AG08396 (cell line): Measurements from ENCODE around the gene RPS6KL1.

Source experiments
- DNase-seq: peaks from one replicate; pipeline ENCODE4 v3.0.0; 2012; ENCODE audit warnings: low spot score, mixed read lengths

Gene RPS6KL1

DNA sequence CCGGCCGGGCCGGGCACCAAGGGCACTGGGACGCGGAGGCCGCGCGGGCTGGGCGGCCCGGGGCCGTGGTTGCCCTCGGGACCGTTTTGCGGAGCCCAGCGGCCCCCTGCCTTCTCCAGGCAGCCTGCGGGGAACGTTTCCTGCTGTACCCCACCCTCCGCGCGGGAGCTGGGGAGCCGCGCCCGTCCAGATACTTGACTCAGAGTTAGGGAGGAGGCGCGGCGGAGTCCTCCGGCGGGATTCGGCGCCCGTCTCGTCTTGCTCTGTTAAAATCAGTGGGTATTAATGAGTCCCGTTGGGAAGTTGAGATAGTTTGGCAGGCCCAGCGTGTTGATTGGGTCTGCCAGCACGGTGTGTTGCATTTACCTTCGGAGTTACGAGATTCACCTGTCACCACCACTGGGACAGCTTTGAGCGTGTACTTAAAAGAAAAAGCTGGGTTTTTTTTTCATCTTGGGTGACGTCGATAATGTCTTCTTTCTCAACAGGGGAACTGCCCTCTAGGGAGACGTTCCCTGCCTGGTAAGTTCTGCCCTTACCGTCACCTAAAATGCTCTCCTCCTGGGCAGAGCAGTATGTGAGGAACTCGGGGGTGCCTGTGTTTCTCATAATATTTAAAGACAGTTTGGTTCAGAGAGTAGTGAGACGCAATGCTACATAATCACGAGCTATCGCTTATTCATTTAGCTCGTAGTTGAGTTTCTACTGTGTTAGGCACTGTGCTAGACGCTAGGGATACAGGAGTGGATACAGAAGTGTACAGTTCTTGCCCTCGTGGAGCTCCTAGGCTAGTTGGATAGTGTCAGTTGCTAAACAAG is 40.7 kb downstream of the RPS6KL1 start:
- DNase-seq: peak; percentile 56

DNA sequence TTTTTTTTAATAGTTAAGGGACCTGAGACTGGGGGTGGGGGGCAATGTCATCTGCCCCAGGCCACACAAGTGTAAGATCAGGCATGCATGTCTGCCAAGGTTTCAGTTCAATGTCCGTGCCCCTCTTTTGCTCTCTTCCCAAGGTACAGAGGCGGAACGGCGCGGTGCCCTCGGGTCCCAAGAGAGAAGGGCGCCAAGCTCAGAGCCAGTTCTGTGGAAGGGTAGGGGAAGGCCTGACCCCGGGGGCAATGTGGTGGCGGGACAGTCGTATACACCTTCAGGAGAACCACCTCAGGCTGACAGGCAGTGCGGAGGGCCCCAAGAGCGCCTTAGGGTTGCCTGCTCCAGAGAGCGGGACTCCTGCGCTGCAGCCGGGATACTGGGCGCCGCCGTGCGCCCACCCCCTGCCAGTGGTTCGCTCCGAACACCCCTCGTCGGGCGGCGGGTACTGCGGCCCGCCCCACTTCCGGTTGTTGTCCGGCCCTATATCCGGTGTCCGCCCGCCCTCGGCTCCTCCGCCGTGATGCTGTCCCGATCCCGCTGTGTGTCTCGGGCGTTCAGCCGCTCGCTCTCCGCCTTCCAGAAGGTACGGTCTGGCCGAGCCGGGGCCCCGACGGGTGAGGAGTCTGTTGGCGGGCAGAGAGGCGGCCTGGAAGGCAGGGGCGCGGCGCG is 41.5 kb downstream of the RPS6KL1 start, which contains the start of gene DLST:
Gene DLST, plus strand, starts transcription at position 486 of the 672 bp plus-strand sequence. Its CDS starts 38 bp downstream, at position 524.
- peak; percentile 95 for DNase-seq

DNA sequence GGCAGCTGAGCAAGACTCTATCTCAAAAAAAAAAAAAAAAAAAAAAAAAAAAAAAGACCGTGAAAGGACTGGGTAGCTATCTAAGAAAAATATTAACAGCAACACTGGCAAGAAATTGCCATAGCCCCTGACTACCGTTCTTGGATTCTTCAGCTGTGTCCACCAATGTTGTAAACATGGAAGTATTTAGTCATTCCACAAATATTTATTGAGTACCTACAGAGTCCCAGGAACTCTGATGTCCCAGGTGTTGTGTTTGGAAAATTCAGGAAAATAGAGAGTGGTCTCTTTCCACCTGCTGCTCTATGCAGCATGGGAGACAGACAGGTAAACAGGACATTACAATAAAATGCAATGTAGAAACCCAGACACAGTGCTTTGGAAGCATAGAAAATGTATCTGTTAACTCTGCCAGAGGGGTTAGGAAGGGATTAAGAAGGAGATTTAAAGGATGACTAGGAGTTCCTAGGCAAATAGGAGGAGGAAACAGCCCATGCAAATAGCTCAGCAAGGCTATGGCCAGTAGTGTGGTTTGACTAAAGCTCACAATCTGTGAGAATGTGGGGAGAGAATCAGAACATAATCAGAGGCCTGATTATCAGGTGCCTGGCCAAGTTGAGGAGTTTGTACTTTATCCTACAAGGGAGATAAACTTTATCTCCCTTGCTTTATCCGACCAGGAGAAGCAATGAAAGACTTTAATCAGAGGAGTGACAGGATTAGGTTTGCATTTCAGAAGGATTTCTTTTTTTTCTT is 43.5 kb downstream of the RPS6KL1 start:
- no peak for DNase-seq

DNA sequence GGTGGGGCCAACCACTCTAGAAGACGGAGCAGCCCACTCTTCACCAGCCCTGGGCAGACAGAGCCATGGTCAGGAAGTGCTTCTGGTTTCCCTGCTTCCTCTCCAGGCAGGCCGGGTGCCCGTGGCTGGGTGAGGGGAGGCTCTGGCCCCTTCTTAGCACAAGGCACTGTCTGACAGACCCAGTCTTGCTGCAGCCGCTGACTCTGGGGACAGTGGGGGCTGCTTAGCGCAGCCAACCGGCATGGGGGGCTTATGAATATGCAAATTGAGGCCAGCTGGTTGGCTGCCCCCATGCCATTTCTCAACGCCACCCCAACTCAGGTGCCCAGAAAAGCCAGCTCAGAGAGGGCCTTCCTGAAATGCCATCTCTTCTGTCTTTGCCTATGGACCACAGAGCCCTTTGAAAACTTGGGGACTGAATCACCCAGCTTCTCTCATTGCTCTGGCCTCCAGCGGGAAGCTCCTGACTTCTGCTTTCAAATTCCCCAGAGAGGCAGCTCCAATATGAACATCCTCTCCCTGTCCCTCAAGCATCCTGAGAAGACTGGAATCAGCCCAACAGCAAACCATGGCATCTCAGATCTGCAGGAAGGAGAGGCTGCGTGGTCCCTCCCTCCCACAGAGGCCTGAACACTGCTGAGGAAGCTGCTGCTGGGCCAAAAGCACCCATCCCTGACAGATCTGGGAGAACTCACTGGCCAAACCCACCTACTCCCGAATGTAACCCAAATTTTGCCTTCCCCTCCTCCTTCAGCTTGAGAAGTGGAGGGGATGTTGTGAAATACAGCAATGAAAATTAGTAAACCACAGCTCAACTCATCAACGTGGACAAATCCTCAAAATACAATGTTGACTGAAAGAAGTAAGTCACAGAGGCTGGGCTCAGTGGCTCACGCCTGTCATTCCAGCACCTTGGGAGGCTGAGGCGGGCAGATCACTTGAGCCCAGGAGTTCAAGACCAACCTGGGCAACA is 46.8 kb downstream of the RPS6KL1 start, which contains the start of gene PROX2:
Gene PROX2, minus strand, starts transcription at position 205 of the 973 bp plus-strand sequence. CDS start 12,311 bp downstream, outside the sequence.
- DNase-seq: no peak

DNA sequence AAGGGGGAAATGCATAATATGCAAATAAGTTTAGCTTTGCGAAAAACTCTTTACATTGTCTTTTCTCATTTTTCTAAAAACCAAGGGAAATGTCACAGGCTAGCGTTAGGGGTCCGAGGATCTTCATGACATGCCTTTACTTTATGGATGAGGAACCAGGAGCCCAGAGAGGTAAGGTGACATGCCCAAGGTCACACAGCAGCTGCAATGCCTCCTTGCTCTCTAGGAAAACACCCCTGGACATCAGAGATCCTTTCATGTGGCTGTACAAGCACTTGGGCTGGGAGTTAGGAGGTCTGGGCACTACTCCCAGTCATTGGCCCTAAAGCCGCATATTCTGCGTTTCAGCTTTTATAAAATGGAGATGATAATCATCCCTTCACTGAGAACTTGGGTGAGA is 47.9 kb downstream of the RPS6KL1 start:
- DNase-seq: no peak

DNA sequence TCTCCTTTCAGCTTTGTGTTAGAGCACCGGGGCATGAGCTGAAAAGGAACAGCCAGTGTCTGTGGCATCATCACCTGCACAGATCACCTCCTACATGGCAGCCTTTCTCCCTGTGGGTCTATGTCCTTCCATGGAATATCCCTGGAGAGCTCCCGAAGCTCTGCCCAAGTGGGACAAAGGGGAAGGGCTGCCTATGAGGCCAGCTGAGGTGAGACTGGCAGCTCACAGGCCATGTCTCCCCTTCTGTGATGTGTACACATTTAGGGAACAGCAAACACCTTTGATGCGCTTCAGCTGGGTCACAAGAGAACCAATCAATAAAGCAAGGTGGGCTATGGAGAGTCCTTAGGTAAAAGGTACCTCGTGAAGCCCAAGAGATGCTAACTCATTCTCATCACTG is 51.2 kb downstream of the RPS6KL1 start:
- no peak for DNase-seq

DNA sequence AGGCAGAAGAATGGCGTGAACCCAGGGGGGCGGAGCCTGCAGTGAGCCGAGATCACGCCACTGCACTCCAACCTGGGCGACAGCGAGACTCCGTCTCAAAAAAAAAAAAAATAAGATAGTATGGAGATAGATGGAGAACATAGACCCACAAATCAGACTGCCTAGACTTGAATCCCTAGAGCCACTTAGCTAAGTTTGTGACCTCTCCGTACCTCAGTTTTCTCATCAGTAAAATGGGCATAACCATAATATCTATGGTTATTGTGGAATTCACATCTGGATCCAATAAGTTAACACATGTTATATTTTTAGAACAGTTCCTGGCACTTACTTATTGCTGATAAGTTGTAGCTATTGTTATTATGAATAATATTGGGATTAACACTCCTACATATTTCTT is 54.3 kb downstream of the RPS6KL1 start:
- no peak for DNase-seq

DNA sequence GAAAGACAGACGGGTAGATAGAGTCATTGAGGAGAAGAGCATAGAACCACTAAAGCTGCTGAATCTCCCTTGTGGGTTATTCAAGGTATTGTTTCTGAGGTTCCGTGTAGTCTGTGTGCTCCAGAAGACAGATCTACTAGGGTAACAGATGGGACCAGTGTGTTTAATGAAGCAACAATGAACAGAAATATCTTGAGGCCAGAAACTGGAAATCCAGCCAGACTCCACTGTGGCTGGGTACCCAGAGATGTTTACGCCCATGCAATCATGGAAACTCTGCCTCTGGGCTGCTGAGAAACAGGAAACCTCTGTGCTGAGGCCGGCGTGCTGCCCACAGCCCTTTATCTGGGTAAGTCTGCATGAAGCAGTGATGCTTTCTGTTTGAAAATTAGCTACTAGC is 55.4 kb downstream of the RPS6KL1 start:
- peak; percentile 52 for DNase-seq

DNA sequence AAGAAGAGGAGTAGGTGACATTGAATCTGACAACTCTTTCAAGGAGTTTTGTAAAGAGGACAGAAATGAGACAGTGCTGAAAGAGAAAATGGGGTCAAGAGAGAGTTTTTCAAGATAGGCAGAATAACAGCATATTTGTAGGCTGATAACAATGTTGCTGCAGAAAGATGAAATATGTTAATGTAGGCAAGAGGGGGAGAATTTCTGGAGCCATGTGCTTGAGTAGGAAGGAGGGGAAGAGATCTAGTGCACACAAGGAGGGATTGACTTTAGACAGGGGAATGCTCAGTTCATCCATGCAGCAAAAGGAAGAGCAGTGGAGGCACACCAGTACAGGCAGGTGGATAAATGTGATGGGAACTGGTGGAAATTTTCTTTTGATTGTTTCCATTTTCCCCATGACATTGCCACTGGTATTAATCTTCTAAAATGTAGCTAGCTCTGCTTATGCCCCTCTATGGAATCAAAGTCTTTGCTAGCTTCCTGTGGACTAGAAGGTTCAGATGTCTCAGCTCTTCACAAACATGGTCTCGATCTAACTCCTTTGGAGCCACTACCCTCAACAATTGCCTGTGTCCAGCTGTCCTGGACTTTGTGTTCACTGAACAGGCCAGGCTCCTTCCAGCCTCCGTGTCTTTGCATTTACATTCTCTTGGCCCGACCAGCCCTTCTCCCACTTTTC is 56.2 kb downstream of the RPS6KL1 start:
- DNase-seq: no peak

DNA sequence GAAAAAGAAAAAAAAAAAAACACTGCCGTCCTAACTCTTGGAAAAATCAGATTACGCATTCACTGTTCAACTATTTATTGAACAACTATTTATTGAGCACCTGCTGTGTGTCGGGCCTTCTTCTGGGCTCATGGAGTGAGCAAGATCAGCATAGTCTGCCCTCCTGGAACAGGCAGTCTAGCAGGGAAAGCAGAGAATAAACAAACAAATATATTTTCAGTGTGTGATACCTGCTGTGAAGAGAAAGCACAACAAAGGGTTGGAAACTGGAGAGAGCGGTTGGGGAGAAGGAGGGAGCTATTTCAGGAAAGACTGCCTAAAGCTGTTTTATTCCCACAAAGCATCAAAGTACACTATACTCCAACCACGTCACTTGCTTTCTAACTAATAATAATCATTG is 57.9 kb downstream of the RPS6KL1 start:
- DNase-seq: no peak

DNA sequence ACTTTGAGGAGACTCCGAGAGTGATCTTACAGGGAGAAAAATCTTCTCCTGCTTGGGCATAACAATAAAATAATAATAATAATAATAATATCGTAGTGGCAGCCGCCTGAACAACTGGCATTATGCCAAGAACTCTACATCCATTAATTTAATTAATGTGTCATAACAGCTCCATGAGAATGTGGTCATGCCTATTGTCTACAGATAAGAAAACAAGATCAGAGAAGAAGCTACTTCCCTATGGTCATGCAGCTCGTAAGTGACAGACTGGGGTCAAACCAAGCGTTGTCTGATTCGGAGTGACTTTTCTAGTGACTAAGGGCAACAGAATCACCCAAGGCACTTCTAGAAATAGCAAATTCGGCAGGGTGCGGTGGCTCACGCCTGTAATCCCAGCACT is 58.9 kb downstream of the RPS6KL1 start:
- no peak for DNase-seq

DNA sequence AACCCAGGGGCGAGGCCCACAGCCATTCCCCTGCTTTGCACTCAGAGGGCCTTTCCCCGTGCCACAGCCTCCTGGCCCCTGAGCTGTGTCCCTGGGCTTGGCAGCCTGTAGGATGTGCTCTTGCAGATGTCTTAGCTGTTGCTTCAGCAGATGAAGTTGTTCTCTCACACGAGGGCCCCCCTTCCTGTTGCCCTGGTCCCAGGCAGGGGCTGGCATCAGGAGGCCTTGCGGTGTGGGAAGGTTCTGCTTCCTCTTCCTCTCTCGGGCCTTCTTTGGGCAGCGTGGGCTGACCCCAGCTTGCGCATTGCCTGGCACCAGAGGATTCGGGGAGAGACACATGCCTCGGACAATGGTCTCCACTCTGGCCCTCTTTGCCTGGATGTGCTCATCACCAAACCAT is 59.8 kb downstream of the RPS6KL1 start:
- DNase-seq: no peak

DNA sequence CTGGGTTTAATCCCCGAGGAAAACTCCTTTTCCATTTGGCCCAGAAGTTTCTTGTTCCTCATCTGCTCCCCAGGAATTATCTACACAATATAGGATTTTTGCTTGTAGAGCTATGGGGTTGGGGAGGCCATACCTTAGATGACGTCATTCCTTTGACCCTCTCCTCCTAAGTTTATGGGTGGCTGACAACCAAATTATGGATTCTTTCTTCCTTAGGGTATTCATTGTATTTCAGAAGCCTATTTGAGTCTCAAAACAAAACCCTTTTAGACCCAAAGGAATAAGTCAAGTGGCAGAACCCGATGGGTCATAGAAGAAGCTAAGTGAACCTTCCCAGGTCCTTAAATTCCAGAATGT is 61.3 kb downstream of the RPS6KL1 start:
- no peak for DNase-seq

DNA sequence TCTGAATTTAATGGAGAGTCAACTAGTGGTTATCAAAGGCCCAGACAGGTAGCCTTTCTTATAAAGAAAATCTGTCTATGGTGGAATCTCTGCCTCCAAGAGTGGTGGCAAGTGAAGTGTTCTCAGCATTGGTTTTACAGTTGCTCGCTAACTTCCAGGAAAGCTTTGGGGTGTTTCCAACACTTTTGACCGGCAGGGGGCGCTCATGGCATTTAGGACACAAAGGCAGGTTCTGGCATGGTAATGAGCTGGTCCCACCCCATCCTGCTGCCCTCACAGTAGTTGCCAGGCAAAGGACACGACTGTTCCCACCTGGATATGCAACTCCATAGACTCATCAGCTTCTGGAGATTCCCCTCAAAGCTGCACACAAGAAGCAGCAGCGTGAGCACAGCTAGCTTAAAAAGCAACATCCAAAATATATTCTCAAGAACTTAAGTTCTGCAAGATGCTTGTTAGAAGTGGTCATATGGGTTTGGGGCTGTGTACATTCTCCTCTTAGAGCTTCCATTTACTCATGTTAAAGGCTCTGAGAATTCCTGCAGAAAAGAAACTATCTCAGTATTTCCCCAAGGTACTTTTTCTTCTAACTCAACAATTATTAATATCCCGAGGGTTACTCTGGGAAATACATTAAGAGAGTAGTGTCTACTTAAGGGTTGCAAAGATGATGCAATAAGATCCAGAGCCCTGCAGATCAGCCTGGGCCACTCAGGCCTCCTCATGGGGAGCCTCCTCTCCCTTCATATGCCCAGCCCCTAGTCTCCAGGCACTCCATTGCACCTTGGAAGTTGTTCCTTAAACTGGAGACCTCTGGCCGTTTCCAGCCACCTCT is 61.9 kb downstream of the RPS6KL1 start:
- peak; percentile 74 for DNase-seq

DNA sequence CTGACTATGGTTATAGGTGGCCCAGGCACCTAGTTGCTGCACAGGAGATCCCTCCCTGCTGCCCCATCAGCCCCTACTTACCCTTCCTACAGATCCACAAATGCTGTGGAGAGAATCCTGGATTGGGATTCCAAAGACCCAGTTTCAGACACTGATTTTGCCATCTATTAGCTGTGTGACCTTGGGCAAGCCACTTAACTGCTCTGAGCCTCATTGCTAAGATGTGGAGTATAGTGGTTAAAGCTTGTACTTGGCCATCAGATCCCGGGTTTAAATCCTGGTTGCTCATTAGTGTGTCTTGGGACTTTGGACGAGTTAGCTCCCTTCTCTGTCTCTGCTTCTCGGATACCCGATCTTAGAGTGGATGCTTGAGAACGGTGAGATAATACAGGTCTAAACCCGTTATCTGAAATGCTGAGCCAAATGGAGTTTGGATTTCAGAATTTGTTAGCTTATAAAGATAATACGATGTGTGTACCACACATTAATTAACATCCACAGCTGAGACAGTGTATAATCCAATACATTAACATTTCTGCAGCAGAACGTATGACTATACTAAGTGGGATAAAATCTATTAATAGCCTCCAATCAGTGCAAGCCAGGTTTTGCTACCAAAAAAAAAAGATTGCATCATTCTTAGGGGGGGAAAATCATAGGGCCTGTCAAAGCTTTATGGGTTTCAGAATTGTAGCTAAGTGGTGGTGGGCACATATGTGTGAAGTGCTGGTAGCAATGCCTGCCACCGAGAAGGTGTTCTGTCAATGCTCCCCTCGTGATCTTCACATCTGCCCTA is 63.1 kb downstream of the RPS6KL1 start:
- no peak for DNase-seq

DNA sequence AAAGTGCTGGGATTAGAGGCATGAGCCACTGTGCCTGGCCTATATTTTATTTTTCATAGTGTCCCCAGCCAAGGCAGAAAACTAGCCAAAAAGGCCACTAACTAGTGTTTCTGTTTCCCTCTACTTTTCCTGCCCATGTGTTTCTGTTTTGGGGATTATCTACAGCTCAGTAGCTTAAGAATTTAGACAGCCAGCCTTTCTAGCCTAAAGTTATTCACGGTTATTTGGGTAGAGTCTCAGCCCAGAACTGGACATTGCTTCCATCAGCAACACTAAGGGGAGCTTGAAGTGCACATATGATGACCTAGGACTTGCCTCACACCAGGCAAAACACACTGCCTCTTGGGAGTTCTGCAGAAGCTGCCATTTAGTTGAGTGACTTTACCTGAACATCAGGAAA is 65.0 kb downstream of the RPS6KL1 start:
- no peak for DNase-seq

DNA sequence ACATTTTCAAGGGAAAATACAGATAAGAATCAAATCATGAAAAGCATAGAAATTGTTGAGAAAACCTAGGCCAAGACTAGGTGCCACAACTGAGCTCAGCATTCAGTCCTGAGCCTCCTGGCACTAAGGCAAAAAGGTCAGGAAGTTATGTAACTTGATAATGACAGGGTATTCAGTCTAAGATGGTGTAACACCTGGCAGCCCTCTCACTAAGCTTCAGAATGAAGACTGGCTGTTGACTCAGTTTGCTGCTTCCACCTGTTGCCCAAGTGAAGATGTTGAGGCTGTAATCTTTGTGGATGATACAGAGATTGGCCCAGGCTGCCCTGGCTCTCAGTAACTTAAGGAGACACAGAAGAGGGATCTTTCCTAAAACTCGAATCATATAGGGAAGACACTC is 66.7 kb downstream of the RPS6KL1 start:
- DNase-seq: no peak

DNA sequence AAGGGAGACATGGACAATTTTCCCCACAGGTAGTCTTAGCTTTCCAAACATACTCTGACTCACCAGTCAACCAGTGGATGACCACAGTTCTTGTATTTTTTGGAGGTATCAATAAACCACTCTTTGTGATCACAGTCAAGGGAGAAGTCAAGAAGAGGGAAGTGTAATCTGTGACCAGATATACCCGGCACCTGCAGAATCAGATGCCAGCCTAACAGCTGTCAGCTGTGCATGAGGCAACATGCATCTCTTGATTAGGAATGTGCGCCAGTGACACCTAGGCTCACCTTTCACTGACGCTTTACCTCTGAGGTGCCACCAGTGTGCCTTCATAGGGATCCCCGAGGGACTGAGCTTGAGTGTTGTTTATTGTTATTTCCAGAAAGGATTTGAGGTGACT is 67.1 kb downstream of the RPS6KL1 start:
- no peak for DNase-seq

DNA sequence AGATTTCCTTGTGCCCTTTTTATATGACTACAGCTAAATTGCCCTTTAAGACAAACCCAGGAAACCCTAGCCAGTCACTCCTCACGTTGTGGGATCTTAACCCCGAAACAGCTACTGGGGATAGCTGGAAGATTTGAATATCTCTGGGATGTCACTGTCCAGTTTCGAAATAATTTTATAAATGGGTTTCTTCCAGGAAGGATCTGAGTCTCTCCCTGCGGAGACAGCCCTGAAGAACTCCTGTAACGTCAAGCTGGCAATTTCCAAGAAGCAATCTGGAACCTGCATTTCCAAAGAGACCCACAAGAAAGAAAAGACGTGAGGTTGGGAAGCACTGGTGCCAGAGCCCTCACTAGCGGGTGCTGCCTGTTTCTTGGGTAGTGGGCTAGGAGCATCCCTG is 68.0 kb downstream of the RPS6KL1 start:
- no peak for DNase-seq
